ENCODE data around the gene BMP5.

The BMP5 gene

DNA sequence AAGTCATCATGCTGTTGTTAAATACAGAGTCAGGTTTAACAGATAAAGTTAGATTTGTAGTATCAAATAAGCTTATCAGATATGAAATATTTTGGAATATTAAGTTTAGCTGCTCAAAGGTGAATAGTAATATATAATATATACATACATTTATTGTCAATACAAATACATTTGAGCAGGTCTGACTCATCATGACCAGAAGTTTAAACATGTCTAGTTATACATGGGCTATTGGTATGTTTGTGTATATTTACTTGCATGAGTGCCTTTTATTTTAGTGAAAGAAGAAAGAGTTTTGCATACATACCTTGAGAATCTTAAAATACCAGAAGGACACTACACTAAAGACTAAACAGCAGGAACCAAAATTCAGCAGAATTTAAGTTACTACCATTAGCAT is 76.8 kb downstream of the BMP5 start:
- no peak overlapping the region for H3K4me3 Mint-ChIP-seq
- H3K9me3 Mint-ChIP-seq, result peaks cover 3% of the 10 kb centered on the region
- no peaks in the 10 kb centered on the region for H3K27me3 Mint-ChIP-seq (ENCODE audit: low read depth)
- H3K27ac Mint-ChIP-seq, result no peak overlapping the region
- no peaks in the 10 kb centered on the region for H3K4me1 Mint-ChIP-seq
- peaks cover 16% of the 10 kb centered on the region for H3K36me3 Mint-ChIP-seq (ENCODE audit: low read depth)
- TF ChIP-seq CTCF (IDR thresholded peaks at IDR 0.05; ENCODE audit: unreplicated experiment in 3 of 3), result no peak

DNA sequence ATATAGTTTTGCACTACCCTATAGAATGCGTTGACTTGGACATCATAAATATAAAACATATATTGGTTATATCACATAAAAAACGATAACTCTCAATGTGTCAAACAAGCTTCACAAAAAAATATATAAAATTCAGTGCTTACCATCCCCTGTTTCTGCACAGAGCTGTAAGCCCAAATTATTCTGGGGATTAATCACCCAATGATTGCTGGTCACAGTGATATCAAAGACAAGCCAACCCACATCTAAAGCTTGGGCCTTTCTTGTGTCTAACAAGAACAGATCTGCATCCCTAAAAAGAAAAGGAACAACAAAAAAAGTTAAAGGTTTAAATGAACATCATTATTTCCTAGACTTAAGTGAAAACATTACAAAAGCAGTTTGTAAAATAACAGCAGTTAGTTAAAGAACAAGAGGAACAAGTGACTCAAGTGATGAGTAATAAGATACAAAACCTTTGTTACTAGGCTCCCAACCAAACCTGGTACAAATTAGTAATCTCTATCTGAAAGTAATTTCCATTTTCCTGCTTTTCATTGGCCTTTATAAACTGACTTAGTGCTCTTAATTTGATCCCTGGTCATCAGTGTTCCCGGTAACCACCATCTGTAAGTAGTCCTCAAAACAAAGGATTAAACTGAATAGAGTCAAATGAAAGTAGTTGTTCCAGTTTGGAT is 81.1 kb downstream of the BMP5 start:
- H3K9me3 Mint-ChIP-seq, result peaks cover 3% of the 10 kb centered on the region
- no peak overlapping the region for H3K27ac Mint-ChIP-seq
- peaks cover 18% of the 10 kb centered on the region for H3K36me3 Mint-ChIP-seq (ENCODE audit: low read depth)
- no peak for TF ChIP-seq CTCF (IDR thresholded peaks at IDR 0.05; ENCODE audit: unreplicated experiment in 3 of 3)
- no peaks in the 10 kb centered on the region for H3K4me1 Mint-ChIP-seq
- no peak overlapping the region for H3K4me3 Mint-ChIP-seq
- no peaks in the 10 kb centered on the region for H3K27me3 Mint-ChIP-seq (ENCODE audit: low read depth)

GRCh38 chr6:55785273-55785672 is 90.1 kb downstream of the BMP5 start:
- no peak for TF ChIP-seq CTCF (IDR thresholded peaks at IDR 0.05; ENCODE audit: unreplicated experiment in 3 of 3)
- H3K36me3 Mint-ChIP-seq (ENCODE audit: low read depth), result no peaks in the 10 kb centered on the region

DNA sequence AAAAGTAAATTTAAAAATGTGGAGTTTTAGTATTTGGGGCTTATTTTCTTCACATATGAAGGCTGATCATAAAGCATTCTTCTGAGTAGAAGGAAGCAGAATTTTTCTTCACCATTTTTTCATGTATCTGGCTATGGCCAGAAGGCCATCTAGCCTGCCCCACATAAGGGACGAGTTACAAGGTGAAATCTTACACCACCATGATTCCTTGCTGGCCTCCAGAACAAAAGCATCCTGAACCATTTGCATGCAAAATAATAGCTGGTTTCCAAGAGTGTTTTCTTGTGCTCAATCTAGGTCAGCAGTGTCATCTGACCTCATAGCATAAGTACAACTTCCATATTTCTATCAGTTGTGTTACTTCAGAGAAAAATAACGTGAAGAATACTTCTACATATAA is 93.1 kb downstream of the BMP5 start:
- H3K27me3 Mint-ChIP-seq (ENCODE audit: low read depth), result no peaks in the 10 kb centered on the region
- no peak overlapping the region for H3K4me3 Mint-ChIP-seq
- H3K27ac Mint-ChIP-seq, result no peak overlapping the region
- H3K36me3 Mint-ChIP-seq (ENCODE audit: low read depth), result peaks cover 4% of the 10 kb centered on the region
- no peaks in the 10 kb centered on the region for H3K9me3 Mint-ChIP-seq
- no peak for TF ChIP-seq CTCF (IDR thresholded peaks at IDR 0.05; ENCODE audit: unreplicated experiment in 3 of 3)
- peaks cover 7% of the 10 kb centered on the region for H3K4me1 Mint-ChIP-seq

More at GRCh38 chr6:55785273-55785672, 90.1 kb downstream of the BMP5 start:
- Mint-ChIP-seq H3K4me1 (peaks cover 14% of the 10 kb centered on the region), H3K27ac (peak overlapping the region in 1 of 3 experiments; percentile 40), H3K4me3 (no peak overlapping the region), H3K27me3 (ENCODE audit: low read depth) (no peaks in the 10 kb centered on the region), H3K9me3 (no peaks in the 10 kb centered on the region)

- no peak for TF ChIP-seq CTCF (IDR thresholded peaks at IDR 0.05; ENCODE audit: unreplicated experiment in 3 of 3)
- Mint-ChIP-seq H3K4me1 (peaks cover 25% of the 10 kb centered on the region), H3K9me3 (no peaks in the 10 kb centered on the region), H3K27ac (no peak overlapping the region), H3K36me3 (ENCODE audit: low read depth) (peaks cover 4% of the 10 kb centered on the region), H3K4me3 (no peak overlapping the region), H3K27me3 (ENCODE audit: low read depth) (no peaks in the 10 kb centered on the region)
Measured at GRCh38 chr6:55778705-55779104, 96.7 kb downstream of the BMP5 start.

- Mint-ChIP-seq H3K27me3 (ENCODE audit: low read depth) (no peaks in the 10 kb centered on the region), H3K9me3 (no peaks in the 10 kb centered on the region), H3K36me3 (ENCODE audit: low read depth) (peaks cover 7% of the 10 kb centered on the region), H3K27ac (peak overlapping the region in 1 of 3 experiments; percentile 14), H3K4me1 (peaks cover 33% of the 10 kb centered on the region), H3K4me3 (no peak overlapping the region)
- no peak for TF ChIP-seq CTCF (IDR thresholded peaks at IDR 0.05; ENCODE audit: unreplicated experiment in 3 of 3)
Measured at GRCh38 chr6:55777469-55777868, 97.9 kb downstream of the BMP5 start.
